Measurements from ENCODE around the gene APOBEC2.

DNA sequence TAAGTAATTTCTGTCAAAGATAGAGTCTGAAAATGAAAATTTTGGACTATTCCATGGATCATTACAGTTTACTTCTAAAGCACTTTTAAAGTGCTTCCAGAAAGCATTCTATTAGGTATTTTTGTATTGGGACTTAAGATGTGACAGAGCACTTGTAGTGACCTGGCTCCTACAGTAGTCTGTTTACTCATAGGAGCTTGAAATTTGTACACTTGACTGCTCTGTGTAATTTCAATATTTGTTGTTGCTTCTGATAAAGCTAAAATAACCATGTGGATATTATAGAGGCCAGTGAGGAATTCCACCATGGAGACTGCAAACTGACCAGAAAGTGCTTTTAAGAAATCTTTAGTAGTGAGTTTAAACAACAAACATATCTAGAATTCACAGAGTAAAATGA lies 30.1 kb downstream of the APOBEC2 start:
- TF ChIP-seq TSC22D2 (CRISPR knock-in tag; IDR thresholded peaks at IDR 0.05; ENCODE audit: borderline replicate concordance), result no peak
- TF ChIP-seq CTCF (CRISPR knock-in tag; IDR thresholded peaks at IDR 0.05), result no peak
- no peak for TF ChIP-seq ZNF383 (CRISPR knock-in tag; IDR thresholded peaks at IDR 0.05; ENCODE audit: borderline replicate concordance)
- no peak for TF ChIP-seq ZNF274 (CRISPR knock-in tag; IDR thresholded peaks at IDR 0.05)
- no peak for TF ChIP-seq TCF7 (IDR thresholded peaks at IDR 0.05; ENCODE audit: low read depth)
- TF ChIP-seq ZNF510 (CRISPR knock-in tag; IDR thresholded peaks at IDR 0.05; ENCODE audit: low read depth), result no peak
- TF ChIP-seq EP300 (IDR thresholded peaks at IDR 0.05; ENCODE audit: low read depth in 2 of 2, low read length in 2 of 2), result no peak
- no peak for TF ChIP-seq EP300 (CRISPR knock-in tag; IDR thresholded peaks at IDR 0.05; ENCODE audit: borderline replicate concordance)
- TF ChIP-seq, protein P1, sequence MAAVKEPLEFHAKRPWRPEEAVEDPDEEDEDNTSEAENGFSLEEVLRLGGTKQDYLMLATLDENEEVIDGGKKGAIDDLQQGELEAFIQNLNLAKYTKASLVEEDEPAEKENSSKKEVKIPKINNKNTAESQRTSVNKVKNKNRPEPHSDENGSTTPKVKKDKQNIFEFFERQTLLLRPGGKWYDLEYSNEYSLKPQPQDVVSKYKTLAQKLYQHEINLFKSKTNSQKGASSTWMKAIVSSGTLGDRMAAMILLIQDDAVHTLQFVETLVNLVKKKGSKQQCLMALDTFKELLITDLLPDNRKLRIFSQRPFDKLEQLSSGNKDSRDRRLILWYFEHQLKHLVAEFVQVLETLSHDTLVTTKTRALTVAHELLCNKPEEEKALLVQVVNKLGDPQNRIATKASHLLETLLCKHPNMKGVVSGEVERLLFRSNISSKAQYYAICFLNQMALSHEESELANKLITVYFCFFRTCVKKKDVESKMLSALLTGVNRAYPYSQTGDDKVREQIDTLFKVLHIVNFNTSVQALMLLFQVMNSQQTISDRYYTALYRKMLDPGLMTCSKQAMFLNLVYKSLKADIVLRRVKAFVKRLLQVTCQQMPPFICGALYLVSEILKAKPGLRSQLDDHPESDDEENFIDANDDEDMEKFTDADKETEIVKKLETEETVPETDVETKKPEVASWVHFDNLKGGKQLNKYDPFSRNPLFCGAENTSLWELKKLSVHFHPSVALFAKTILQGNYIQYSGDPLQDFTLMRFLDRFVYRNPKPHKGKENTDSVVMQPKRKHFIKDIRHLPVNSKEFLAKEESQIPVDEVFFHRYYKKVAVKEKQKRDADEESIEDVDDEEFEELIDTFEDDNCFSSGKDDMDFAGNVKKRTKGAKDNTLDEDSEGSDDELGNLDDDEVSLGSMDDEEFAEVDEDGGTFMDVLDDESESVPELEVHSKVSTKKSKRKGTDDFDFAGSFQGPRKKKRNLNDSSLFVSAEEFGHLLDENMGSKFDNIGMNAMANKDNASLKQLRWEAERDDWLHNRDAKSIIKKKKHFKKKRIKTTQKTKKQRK (IDR thresholded peaks at IDR 0.05; ENCODE audit: low read length), result no peak
- TF ChIP-seq HNF4G (IDR thresholded peaks at IDR 0.05; ENCODE audit: borderline replicate concordance, low read depth, low read length), result no peak
- TF ChIP-seq HNF4G (CRISPR knock-in tag; IDR thresholded peaks at IDR 0.05; ENCODE audit: borderline replicate concordance, low read depth), result no peak
- no peak for TF ChIP-seq SP4 (CRISPR knock-in tag; IDR thresholded peaks at IDR 0.05)
